Measurements from ENCODE around the gene PCLO.

Gene PCLO

GRCh38 chr7:82961240-82961639, 201.4 kb downstream of the PCLO start:
- no peak for DNase-seq (ENCODE audit: low read depth)
- no peak overlapping the region for H3K4me3 ChIP-seq (ENCODE audit: control insufficient read depth, low read depth, low read length)
- TF ChIP-seq CTCF (conservative IDR thresholded peaks at IDR 0.05; ENCODE audit: control insufficient read depth, insufficient read depth, low read depth, low read length) = no peak

GRCh38 chr7:82959528-82959927, 203.2 kb downstream of the PCLO start:
- no peak for DNase-seq (ENCODE audit: low read depth)
- no peak overlapping the region for H3K4me3 ChIP-seq (ENCODE audit: control insufficient read depth, low read depth, low read length)
- TF ChIP-seq CTCF (conservative IDR thresholded peaks at IDR 0.05; ENCODE audit: control insufficient read depth, insufficient read depth, low read depth, low read length) = no peak

DNA sequence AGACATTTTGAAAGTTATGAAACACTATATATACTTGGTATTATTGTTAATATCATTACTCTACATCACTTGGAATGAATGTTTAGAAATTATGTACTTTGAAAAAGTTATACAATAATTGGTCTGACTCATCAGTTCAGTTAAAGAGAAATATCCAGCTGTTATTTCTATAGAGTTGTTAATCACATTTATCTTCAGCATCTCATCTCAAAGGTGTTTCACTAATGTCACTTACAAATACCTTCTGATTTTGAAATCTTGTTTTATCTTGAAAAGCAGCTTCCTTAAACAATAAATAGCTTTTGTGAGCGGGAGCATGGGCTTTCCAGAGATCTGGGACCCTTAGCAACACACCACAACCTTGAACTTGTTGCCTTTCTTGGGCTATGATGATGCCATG, 205.2 kb downstream of the PCLO start:
- DNase-seq (ENCODE audit: low read depth) = no peak
- TF ChIP-seq CTCF (conservative IDR thresholded peaks at IDR 0.05; ENCODE audit: control insufficient read depth, insufficient read depth, low read depth, low read length) = no peak
- H3K4me3 ChIP-seq (ENCODE audit: control insufficient read depth, low read depth, low read length) = no peak overlapping the region

DNA sequence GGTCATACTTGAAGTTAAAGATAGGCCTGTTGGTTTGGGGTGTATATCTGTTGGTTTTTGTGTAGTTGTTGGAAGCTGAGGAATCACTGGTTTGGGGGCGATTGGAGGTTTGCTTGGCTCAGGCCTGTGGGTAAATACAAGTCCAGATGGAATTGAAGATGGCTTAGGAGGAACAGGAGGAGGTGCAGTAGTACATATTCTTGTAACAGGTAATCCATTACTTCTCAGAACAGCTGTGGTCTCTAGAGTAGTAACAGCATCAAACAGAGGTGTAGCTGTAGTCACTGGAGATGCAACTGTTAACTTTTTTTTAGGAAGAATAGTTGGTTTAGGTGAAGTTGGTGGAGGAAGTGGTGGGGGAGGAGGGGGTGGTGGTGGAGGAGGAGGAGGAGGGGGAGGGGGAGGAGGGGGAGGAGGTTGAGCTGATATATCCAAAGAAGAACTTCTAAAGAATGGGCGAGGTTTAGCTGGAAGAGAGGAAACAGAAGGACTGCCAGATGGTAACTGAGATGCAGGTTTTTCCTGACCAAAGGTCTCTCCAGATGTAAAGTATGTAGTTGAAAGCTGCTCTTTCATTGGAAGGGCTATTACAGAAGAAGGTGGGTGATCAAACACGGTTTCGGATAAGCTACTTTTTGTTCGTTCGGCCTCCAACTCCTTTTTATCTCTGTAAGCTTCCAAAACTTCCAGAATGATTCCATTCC, 209.2 kb downstream of the PCLO start:
- no peak overlapping the region for H3K4me3 ChIP-seq (ENCODE audit: control insufficient read depth, low read depth, low read length)
- DNase-seq (ENCODE audit: low read depth) = no peak
- no peak for TF ChIP-seq CTCF (conservative IDR thresholded peaks at IDR 0.05; ENCODE audit: control insufficient read depth, insufficient read depth, low read depth, low read length)

- DNase-seq (ENCODE audit: low read depth) = no peak
- no peak for TF ChIP-seq CTCF (conservative IDR thresholded peaks at IDR 0.05; ENCODE audit: control insufficient read depth, insufficient read depth, low read depth, low read length)
- H3K4me3 ChIP-seq (ENCODE audit: control insufficient read depth, low read depth, low read length) = no peak overlapping the region
Measured at GRCh38 chr7:82950436-82950835, 212.2 kb downstream of the PCLO start.

DNA sequence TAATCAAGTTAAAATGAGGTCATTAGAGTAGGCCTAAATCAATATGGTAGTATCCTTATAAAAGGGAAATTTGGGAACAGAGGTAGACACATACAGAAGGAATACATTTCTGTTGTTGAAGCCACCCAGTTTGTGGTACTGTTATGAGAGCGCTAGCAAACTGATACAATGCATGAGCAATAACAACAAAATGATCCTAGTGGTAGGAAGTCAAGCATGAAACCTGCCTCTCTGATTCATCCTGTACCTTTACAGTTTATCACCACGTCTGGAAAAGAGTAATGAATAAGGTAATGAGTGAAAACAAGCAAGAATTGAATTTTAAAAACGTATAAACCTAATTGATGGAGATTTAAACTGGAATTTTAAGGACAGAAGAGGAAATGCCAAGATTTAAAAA, 217.2 kb downstream of the PCLO start:
- TF ChIP-seq CTCF (conservative IDR thresholded peaks at IDR 0.05; ENCODE audit: control insufficient read depth, insufficient read depth, low read depth, low read length) = no peak
- H3K4me3 ChIP-seq (ENCODE audit: control insufficient read depth, low read depth, low read length) = no peak overlapping the region
- DNase-seq (ENCODE audit: low read depth) = no peak

- no peak for DNase-seq (ENCODE audit: low read depth)
- TF ChIP-seq CTCF (conservative IDR thresholded peaks at IDR 0.05; ENCODE audit: control insufficient read depth, insufficient read depth, low read depth, low read length) = no peak
- H3K4me3 ChIP-seq (ENCODE audit: control insufficient read depth, low read depth, low read length) = no peak overlapping the region
Measured at GRCh38 chr7:82945056-82945455, 217.6 kb downstream of the PCLO start.

Data from fibroblast of mammary gland (primary cell).